GM12878 (cell line): ENCODE results near the gene CD58. TPM values are rescaled to one million over a fixed set of nuclear protein-coding genes. Genes with fewer than 3 reads are reported as not detected.

Experiments
- ATAC-seq: fragments of 200-7000 bp; cut with Tn5 transposase; 3 replicates; pipeline ENCODE4 v1.9.1; 2020; ENCODE audit warnings: mild to moderate bottlenecking, moderate library complexity
- BruUV-seq: library from RNA; stranded (reverse); fragments of 400-500 nt; replicated peaks from 2 replicates; lab custom pipeline; 2021; lab: Mats Ljungman, UMichigan
- CTCF ChIA-PET: fragments of 300-600 bp; sonication (Branson Sonifier 250); formaldehyde crosslinking; extraction: SDS; loops from one replicate; lab custom pipeline; 2021; ENCODE audit warnings: inconsistent platforms; lab: Yijun Ruan, JAX
- POLR2A ChIA-PET: fragments of 350-600 bp; formaldehyde crosslinking; extraction: SDS; loops from one replicate; lab custom pipeline; 2021; ENCODE audit warnings: inconsistent platforms; lab: Charles Lee
- RAD21 ChIA-PET: fragments of 300-600 bp; sonication (Branson Sonifier 250); formaldehyde crosslinking; loops from one replicate; lab custom pipeline; 2023; ENCODE audit warnings: antibody characterized with exemption; ENCODE audit not compliant: unreplicated experiment; lab: Charles Lee
- SMC1A ChIA-PET: fragments of 300-600 bp; sonication (Branson Sonifier 250); formaldehyde crosslinking; loops from one replicate; lab custom pipeline; 2023; ENCODE audit not compliant: unreplicated experiment, uncharacterized antibody; lab: Charles Lee
- DNase-seq: peaks from one replicate; pipeline ENCODE4 v3.0.0-alpha.2; 2011; ENCODE audit warnings: low read depth, low spot score
- FAIRE-seq: peaks from 3 replicates; lab custom pipeline; 2011; peaks lifted over from hg19 to GRCh38; lab: Jason Lieb, UNC
- H2AFZ ChIP-seq: 2 replicates; pipeline ENCODE4 v1.6.0; 2011; ENCODE audit warnings: low read depth, low read length, control low read depth; ENCODE audit not compliant: control insufficient read depth
- H3K27ac ChIP-seq: 2 replicates; pipeline ENCODE4 v1.5.1; 2011; ENCODE audit warnings: control low read depth; ENCODE audit not compliant: control insufficient read depth, insufficient read depth
- H3K27me3 ChIP-seq, 2 experiments: replicated peaks in 1 of 2; 2 replicates each; pipeline versions ENCODE4 v1.6.0 to v1.6.1; 2011; ENCODE audit warnings: low read length in 1 of 2; ENCODE audit not compliant: control insufficient read depth in 2 of 2, insufficient read depth in 2 of 2
- H3K36me3 ChIP-seq, 2 experiments: 2 replicates each; pipeline ENCODE4 v1.5.1; 2011; ENCODE audit warnings: low read length in 1 of 2; ENCODE audit not compliant: control insufficient read depth in 2 of 2, insufficient read depth in 2 of 2
- H3K4me1 ChIP-seq: 2 replicates; pipeline ENCODE4 v1.6.1; 2011; ENCODE audit warnings: mild to moderate bottlenecking, low read length, moderate library complexity, mixed read lengths; ENCODE audit not compliant: control insufficient read depth, insufficient read depth
- H3K4me2 ChIP-seq: 2 replicates; pipeline ENCODE4 v1.6.0; 2011; ENCODE audit warnings: control low read depth; ENCODE audit not compliant: control insufficient read depth, insufficient read depth
- H3K4me3 ChIP-seq: fragments of 200-600 bp; sonication (generic); 2 replicates; pipeline ENCODE4 v1.5.1; 2016
- H3K79me2 ChIP-seq: 2 replicates; pipeline ENCODE4 v1.6.0; 2011; ENCODE audit warnings: low read length; ENCODE audit not compliant: control insufficient read depth, insufficient read depth
- H3K9ac ChIP-seq: 2 replicates; pipeline ENCODE4 v1.8.0; 2011; ENCODE audit warnings: low read length, control low read depth, mixed read lengths; ENCODE audit not compliant: control insufficient read depth, insufficient read depth
- H3K9me3 ChIP-seq: replicated peaks from 3 replicates; pipeline ENCODE4 v1.5.1; 2011; ENCODE audit warnings: mild to moderate bottlenecking, low read length; ENCODE audit not compliant: control insufficient read depth, insufficient read depth
- H4K20me1 ChIP-seq: 2 replicates; pipeline ENCODE4 v1.6.0; 2011; ENCODE audit not compliant: control insufficient read depth, insufficient read depth
- BHLHE40 ChIP-seq, 2 experiments: fragments of 450-650 bp in 1 of 2; IDR thresholded peaks; 2 replicates each; pipeline ENCODE4 v1.6.1; 2011 to 2017; ENCODE audit warnings: low read depth in 2 of 2, borderline replicate concordance in 1 of 2, improper control_type of control experiment in 1 of 2, low read length in 1 of 2, mild to moderate bottlenecking in 1 of 2
- DPF2 ChIP-seq: fragments of 450-650 bp; IDR thresholded peaks from 2 replicates; pipeline ENCODE4 v1.6.1; 2017; ENCODE audit warnings: mild to moderate bottlenecking
- EED ChIP-seq: sonication (generic); IDR thresholded peaks from 2 replicates; pipeline ENCODE4 v1.6.1; 2016; ENCODE audit warnings: antibody characterized with exemption, low read depth
- HDAC2 ChIP-seq: fragments of 200-600 bp; sonication (generic); IDR thresholded peaks from 2 replicates; pipeline ENCODE4 v1.6.1; 2017
- IKZF2 ChIP-seq, 2 experiments: fragments of 450-650 bp; IDR thresholded peaks; 2 replicates each; pipeline ENCODE4 v1.6.1; 2017; ENCODE audit warnings: mild to moderate bottlenecking in 2 of 2, moderate library complexity in 2 of 2
- MTA3 ChIP-seq: IDR thresholded peaks from 2 replicates; pipeline ENCODE4 v1.6.1; 2012; ENCODE audit warnings: low read length, inconsistent platforms, borderline replicate concordance
- MYB ChIP-seq: fragments of 150-350 bp; IDR thresholded peaks from 2 replicates; pipeline ENCODE4 v1.6.1; 2014; ENCODE audit warnings: mild to moderate bottlenecking, low read depth, low read length, borderline replicate concordance
- NFIC ChIP-seq: IDR thresholded peaks from 2 replicates; pipeline ENCODE4 v1.6.1; 2012; ENCODE audit warnings: low read depth, mild to moderate bottlenecking, inconsistent platforms, low read length, moderate library complexity
- RAD51 ChIP-seq: fragments of 450-650 bp; IDR thresholded peaks from 2 replicates; pipeline ENCODE4 v1.6.1; 2016; ENCODE audit warnings: moderate library complexity, mild to moderate bottlenecking, inconsistent platforms
- TCF7 ChIP-seq: IDR thresholded peaks from 2 replicates; pipeline ENCODE4 v1.6.1; 2014; ENCODE audit warnings: antibody characterized with exemption, borderline replicate concordance
- ZNF24 ChIP-seq: fragments of 450-650 bp; IDR thresholded peaks from 2 replicates; pipeline ENCODE4 v1.6.1; 2017; ENCODE audit warnings: antibody characterized with exemption, mild to moderate bottlenecking
- ZZZ3 ChIP-seq: IDR thresholded peaks from 2 replicates; pipeline ENCODE4 v1.6.1; 2011; ENCODE audit warnings: low read depth; ENCODE audit not compliant: control insufficient read depth, insufficient read length
- WGBS: methylation state at CpG from one replicate; pipeline ENCODE4 v1.1.6; 2016; ENCODE audit warnings: low lambda C conversion rate; ENCODE audit not compliant: insufficient replicate concordance, insufficient coverage; ENCODE audit errors: missing lambda C conversion rate; 5-methylcytosine and 5-hydroxymethylcytosine counted together
- in situ Hi-C: fragments of 300-500 bp; cut with MboI; formaldehyde crosslinking; loops from 9 replicates; pipeline ENCODE4 v1.14.3; 2018; ENCODE audit warnings: mixed read lengths
- intact Hi-C: fragments of 100-400 bp; cut with micrococcal nuclease; formaldehyde crosslinking; loops from one replicate; pipeline ENCODE4 v1.14.2; 2022; ENCODE audit not compliant: unreplicated experiment
- polyA plus RNA-seq, 11 experiments: library from polyadenylated mRNA; depleted of rRNA in 4 of 11; unstranded in 6 of 11; stranded (reverse) in 5 of 11; fragments of >200 nt; fragmentation: Nextera tagmentation in 4 of 11; fragmentation: Illumina TruSeq in 1 of 11; extraction: Ambion mirVana in 4 of 11; extraction: Trizol in 1 of 11; gene quantifications; 1 replicate in 1 of 11; 2 replicates in 10 of 11; pipeline versions ENCODE4 v1.2.1 to v1.2.3, GENCODE V29; 2011 to 2016; ENCODE audit warnings: inconsistent platforms in 2 of 11, missing spikeins in 2 of 11, low read depth in 1 of 11
- total RNA-seq, 4 experiments: library from RNA; depleted of rRNA in 3 of 4; stranded (reverse); fragments of >200 nt in 3 of 4; fragmentation: Illumina TruSeq in 1 of 4; extraction: Trizol in 1 of 4; gene quantifications; 2 replicates each; pipeline versions ENCODE4 v1.2.1 to v1.2.3, GENCODE V29; 2013 to 2021
- TF ChIP-seq, protein P1 (sequence below): IDR thresholded peaks from 2 replicates; pipeline ENCODE4 v1.6.1; 2012; ENCODE audit warnings: low read depth, low read length, improper control_type of control experiment
- TF ChIP-seq, protein P2 (sequence below): fragments of 450-650 bp; IDR thresholded peaks from 2 replicates; pipeline ENCODE4 v1.6.1; 2017; ENCODE audit warnings: mild to moderate bottlenecking, moderate library complexity
- TF ChIP-seq, protein P3 (sequence below): fragments of 450-650 bp; IDR thresholded peaks from 2 replicates; pipeline ENCODE4 v1.6.1; 2017; ENCODE audit warnings: low read depth, mild to moderate bottlenecking, moderate library complexity
- TF ChIP-seq, protein P4 (sequence below): IDR thresholded peaks from 2 replicates; pipeline ENCODE4 v1.6.1; 2011; ENCODE audit warnings: low read depth, low read length, improper control_type of control experiment, borderline replicate concordance

The CD58 gene
- total and polyA plus RNA-seq, 10 of the 15 experiments (the other 5 are each of a cell fraction or from before 2014, with no cell fraction given): 70.4 to 252 (median 129) TPM

DNA sequence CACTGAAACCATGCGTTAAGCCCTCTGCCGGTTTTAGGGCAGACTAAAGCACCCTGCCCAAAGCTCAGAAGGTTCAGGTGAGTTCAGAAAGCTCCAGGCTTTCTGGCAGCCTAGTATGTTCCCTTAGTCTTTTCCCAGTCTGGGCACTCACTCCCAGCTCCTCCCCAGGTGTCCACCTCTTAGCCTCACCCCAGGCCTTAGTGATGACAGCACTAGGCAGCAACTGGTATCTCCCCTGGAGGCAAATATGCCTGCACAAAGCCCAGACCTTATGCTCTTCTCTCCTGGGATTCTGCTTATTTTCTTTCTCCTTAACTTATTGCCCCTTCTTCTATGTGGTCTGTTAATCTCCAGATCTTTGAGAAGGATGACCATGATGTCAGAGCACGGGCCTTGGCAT is 80.2 kb downstream of the CD58 start (continued):
- TF ChIP-seq NFIC (no peak), TCF7 (no peak), ZZZ3 (no peak)
- TF ChIP-seq, protein P1, sequence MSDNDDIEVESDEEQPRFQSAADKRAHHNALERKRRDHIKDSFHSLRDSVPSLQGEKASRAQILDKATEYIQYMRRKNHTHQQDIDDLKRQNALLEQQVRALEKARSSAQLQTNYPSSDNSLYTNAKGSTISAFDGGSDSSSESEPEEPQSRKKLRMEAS: no peak

DNA sequence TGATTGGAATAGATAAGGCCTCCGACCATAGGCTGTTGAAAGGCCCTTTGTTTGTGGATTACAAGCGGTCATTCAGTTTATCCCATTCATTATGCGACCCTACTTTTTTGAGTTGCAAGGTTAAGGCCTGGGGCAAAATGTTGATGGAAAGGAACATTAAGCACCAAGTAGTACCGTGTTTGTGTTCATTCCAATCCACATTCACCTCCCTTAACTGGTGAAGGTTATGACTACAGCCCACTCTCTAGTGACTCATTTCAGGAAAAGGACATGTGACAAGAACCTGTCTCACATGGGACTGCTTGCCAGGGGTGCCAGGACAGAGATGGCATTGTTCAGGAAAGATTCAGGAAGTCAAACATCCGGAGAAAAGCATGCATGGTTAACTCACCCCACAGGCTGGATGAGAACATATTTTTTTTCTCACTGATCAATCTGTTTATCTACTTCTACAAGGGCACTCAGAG is 81.6 kb downstream of the CD58 start:
- no peak overlapping the region for H3K9ac ChIP-seq
- FAIRE-seq (no peak), ATAC-seq (peak; percentile 67), DNase-seq (no peak)
- CTCF ChIA-PET: interaction anchor here (1.4 to 10.5 kb wide), 3 partner anchors 10 to 350 kb away, joined by 5 to 230 read pairs (median 32); no protein-coding TSS in a partner anchor
- H3K4me2 ChIP-seq: no peak overlapping the region; the same call in 1 of the 2 replicates
- no TSS peak for BruUV-seq
- peaks cover 10% of the 10 kb centered on the region for H3K4me1 ChIP-seq
- in situ Hi-C loops (loop anchor here (5.0 kb wide), 1 partner anchor 357 kb away; no protein-coding TSS in a partner anchor), intact Hi-C loops (loop anchor here (5.0 kb wide), 1 partner anchor 257 kb away; no protein-coding TSS in a partner anchor)
- WGBS: 67% methylated on average over 5 of the region's 5 CpGs
- H3K27ac ChIP-seq: no peak overlapping the region; the same call in 1 of the 2 replicates
- no peaks in the 10 kb centered on the region for H3K79me2 ChIP-seq
- H3K36me3 ChIP-seq: no peaks in the 10 kb centered on the region
- no peak overlapping the region for H3K4me3 ChIP-seq
- H2AFZ ChIP-seq: no peak overlapping the region
- H3K27me3 ChIP-seq: no peaks in the 10 kb centered on the region
- SMC1A ChIA-PET: interaction anchor here (1.3 to 5.6 kb wide), 8 partner anchors 9 to 350 kb away, joined by 3 to 81 read pairs (median 8); no protein-coding TSS in a partner anchor
- POLR2A ChIA-PET: no interaction called here
- RAD21 ChIA-PET: interaction anchor here (1.1 to 1.8 kb wide), 2 partner anchors 10 to 113 kb away, joined by 3 to 11 read pairs; no protein-coding TSS in a partner anchor
- H4K20me1 ChIP-seq: no peaks in the 10 kb centered on the region
- no peaks in the 10 kb centered on the region for H3K9me3 ChIP-seq
- TF ChIP-seq DPF2 (peak; percentile 54), MTA3 (0 out of 2 replicates have a peak, but pooled peaks have one; percentile 32), BHLHE40 (IDR thresholded peaks at IDR 0.05; ENCODE audit: borderline replicate concordance in 1 of 2, low read depth in 2 of 2, low read length in 1 of 2) (peak in 1 of 2 experiments; percentile 26; a peak in 1 of 4 replicates), RAD51 (peak; percentile 74; the same call in 1 of the 2 replicates), HDAC2 (no peak), ZNF24 (no peak), EED (peak; percentile 74), NFIC (0 out of 2 replicates have a peak, but pooled peaks have one; percentile 19), IKZF2 (IDR thresholded peaks at IDR 0.05) (peak; percentile 82 to 85), MYB (no peak)
- TF ChIP-seq, protein P2, sequence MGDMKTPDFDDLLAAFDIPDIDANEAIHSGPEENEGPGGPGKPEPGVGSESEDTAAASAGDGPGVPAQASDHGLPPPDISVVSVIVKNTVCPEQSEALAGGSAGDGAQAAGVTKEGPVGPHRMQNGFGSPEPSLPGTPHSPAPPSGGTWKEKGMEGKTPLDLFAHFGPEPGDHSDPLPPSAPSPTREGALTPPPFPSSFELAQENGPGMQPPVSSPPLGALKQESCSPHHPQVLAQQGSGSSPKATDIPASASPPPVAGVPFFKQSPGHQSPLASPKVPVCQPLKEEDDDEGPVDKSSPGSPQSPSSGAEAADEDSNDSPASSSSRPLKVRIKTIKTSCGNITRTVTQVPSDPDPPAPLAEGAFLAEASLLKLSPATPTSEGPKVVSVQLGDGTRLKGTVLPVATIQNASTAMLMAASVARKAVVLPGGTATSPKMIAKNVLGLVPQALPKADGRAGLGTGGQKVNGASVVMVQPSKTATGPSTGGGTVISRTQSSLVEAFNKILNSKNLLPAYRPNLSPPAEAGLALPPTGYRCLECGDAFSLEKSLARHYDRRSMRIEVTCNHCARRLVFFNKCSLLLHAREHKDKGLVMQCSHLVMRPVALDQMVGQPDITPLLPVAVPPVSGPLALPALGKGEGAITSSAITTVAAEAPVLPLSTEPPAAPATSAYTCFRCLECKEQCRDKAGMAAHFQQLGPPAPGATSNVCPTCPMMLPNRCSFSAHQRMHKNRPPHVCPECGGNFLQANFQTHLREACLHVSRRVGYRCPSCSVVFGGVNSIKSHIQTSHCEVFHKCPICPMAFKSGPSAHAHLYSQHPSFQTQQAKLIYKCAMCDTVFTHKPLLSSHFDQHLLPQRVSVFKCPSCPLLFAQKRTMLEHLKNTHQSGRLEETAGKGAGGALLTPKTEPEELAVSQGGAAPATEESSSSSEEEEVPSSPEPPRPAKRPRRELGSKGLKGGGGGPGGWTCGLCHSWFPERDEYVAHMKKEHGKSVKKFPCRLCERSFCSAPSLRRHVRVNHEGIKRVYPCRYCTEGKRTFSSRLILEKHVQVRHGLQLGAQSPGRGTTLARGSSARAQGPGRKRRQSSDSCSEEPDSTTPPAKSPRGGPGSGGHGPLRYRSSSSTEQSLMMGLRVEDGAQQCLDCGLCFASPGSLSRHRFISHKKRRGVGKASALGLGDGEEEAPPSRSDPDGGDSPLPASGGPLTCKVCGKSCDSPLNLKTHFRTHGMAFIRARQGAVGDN: 0 out of 2 replicates have a peak, but pooled peaks have one; percentile 23
- TF ChIP-seq, protein P3, sequence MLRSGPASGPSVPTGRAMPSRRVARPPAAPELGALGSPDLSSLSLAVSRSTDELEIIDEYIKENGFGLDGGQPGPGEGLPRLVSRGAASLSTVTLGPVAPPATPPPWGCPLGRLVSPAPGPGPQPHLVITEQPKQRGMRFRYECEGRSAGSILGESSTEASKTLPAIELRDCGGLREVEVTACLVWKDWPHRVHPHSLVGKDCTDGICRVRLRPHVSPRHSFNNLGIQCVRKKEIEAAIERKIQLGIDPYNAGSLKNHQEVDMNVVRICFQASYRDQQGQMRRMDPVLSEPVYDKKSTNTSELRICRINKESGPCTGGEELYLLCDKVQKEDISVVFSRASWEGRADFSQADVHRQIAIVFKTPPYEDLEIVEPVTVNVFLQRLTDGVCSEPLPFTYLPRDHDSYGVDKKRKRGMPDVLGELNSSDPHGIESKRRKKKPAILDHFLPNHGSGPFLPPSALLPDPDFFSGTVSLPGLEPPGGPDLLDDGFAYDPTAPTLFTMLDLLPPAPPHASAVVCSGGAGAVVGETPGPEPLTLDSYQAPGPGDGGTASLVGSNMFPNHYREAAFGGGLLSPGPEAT: peak; percentile 40; the same call in 1 of the 2 replicates
- TF ChIP-seq, protein P4, sequence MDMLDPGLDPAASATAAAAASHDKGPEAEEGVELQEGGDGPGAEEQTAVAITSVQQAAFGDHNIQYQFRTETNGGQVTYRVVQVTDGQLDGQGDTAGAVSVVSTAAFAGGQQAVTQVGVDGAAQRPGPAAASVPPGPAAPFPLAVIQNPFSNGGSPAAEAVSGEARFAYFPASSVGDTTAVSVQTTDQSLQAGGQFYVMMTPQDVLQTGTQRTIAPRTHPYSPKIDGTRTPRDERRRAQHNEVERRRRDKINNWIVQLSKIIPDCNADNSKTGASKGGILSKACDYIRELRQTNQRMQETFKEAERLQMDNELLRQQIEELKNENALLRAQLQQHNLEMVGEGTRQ: peak; percentile 28; the same call in 1 of the 2 replicates
